HEK293T (cell line): ENCODE data around the gene MYO1A.

Source experiments
- CTCF ChIA-PET: fragments of 350-600 bp; formaldehyde crosslinking; extraction: SDS; loops from one replicate; lab custom pipeline; 2021; ENCODE audit warnings: antibody characterized with exemption, inconsistent platforms; lab: Yijun Ruan, JAX
- POLR2A ChIA-PET: fragments of 350-600 bp; formaldehyde crosslinking; extraction: SDS; loops from one replicate; lab custom pipeline; 2020; ENCODE audit warnings: antibody characterized with exemption, inconsistent platforms; lab: Yijun Ruan, JAX
- DNase-seq: peaks from one replicate; pipeline ENCODE4 v3.0.0; 2012; ENCODE audit warnings: mixed read lengths; ENCODE audit errors: extremely low spot score
- ARNT ChIP-seq: fragments of 450-650 bp; IDR thresholded peaks from 2 replicates; pipeline ENCODE4 v1.6.1; 2017; ENCODE audit warnings: mild to moderate bottlenecking
- BHLHE40 ChIP-seq: fragments of 450-650 bp; IDR thresholded peaks from 2 replicates; pipeline ENCODE4 v1.6.1; 2016; ENCODE audit warnings: mild to moderate bottlenecking, moderate library complexity, borderline replicate concordance
- CTBP1 ChIP-seq: fragments of 450-650 bp; IDR thresholded peaks from 2 replicates; pipeline ENCODE4 v1.6.1; 2016; ENCODE audit warnings: borderline replicate concordance
- ELF4 ChIP-seq: fragments of 450-650 bp; IDR thresholded peaks from 2 replicates; pipeline ENCODE4 v1.6.1; 2017; ENCODE audit warnings: antibody characterized with exemption
- FOXA1 ChIP-seq: fragments of 450-650 bp; IDR thresholded peaks from 2 replicates; pipeline ENCODE4 v1.6.1; 2016; ENCODE audit warnings: mild to moderate bottlenecking
- FOXK2 ChIP-seq: fragments of 450-650 bp; IDR thresholded peaks from 2 replicates; pipeline ENCODE4 v1.6.1; 2016; ENCODE audit warnings: mild to moderate bottlenecking
- FOXM1 ChIP-seq: fragments of 450-650 bp; IDR thresholded peaks from 2 replicates; pipeline ENCODE4 v1.6.1; 2017; ENCODE audit warnings: mild to moderate bottlenecking, borderline replicate concordance
- HDGF ChIP-seq: fragments of 450-650 bp; IDR thresholded peaks from 2 replicates; pipeline ENCODE4 v1.6.1; 2017; ENCODE audit warnings: antibody characterized with exemption, borderline replicate concordance
- L3MBTL2 ChIP-seq: fragments of 450-650 bp; conservative IDR thresholded peaks from 2 replicates; pipeline ENCODE4 v1.6.1; 2016; ENCODE audit warnings: mild to moderate bottlenecking
- LEF1 ChIP-seq: fragments of 450-650 bp; IDR thresholded peaks from 2 replicates; pipeline ENCODE4 v1.6.1; 2017; ENCODE audit warnings: mild to moderate bottlenecking, borderline replicate concordance
- NFRKB ChIP-seq: fragments of 450-650 bp; IDR thresholded peaks from 2 replicates; pipeline ENCODE4 v1.6.1; 2016; ENCODE audit warnings: mild to moderate bottlenecking, moderate library complexity
- SP1 ChIP-seq: fragments of 450-650 bp; IDR thresholded peaks from 2 replicates; pipeline ENCODE4 v1.6.1; 2017
- SUZ12 ChIP-seq: fragments of 450-650 bp; IDR thresholded peaks from 2 replicates; pipeline ENCODE4 v1.6.1; 2016; ENCODE audit warnings: mild to moderate bottlenecking
- TARDBP ChIP-seq: fragments of 450-650 bp; IDR thresholded peaks from 2 replicates; pipeline ENCODE4 v1.6.1; 2016
- ZNF384 ChIP-seq: fragments of 450-650 bp; IDR thresholded peaks from 2 replicates; pipeline ENCODE4 v1.6.1; 2016
- TF ChIP-seq, protein P1 (sequence below): fragments of 450-650 bp; IDR thresholded peaks from 2 replicates; pipeline ENCODE4 v1.6.1; 2016

The MYO1A gene

DNA sequence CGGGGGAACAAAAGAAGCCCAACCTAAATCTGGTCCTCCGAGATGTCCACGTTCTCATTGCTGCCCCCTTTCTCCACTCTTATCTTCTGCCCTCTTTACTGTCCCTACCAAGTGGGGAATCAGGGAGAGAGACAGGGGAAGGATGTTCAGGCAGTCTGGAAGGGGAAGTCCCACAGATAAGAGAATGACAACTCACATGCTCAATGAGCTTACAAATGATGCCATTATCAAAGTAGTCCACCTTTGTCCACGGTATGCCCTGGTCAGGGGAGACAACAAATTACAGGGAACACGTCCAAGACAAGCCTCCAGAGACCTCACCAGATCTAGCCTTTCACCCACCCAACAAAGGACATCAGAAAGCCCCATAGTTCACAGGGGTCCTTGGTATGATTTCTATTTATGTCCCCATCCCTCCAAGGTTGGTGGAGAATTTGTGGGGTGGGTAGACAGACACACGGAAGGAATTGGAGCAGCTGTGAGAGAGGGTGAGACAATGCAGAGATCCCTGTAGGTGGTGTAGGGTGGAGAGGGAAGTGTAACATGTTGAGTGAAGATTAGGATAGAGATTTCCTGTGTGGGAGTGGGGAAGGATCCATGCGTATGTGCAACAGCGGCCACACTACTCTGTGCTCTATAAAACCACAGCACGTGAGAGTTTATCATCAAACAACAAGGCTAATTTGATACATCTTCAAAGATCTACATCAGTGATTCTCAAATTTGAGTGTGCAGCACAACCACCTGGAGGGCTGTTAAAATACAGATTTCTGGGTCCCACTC lies 10.7 kb downstream of the MYO1A start:
- no peak for DNase-seq
- POLR2A ChIA-PET, result no interaction called here
- TF ChIP-seq ELF4 (no peak), L3MBTL2 (no peak), FOXA1 (no peak), TARDBP (no peak), CTBP1 (no peak), BHLHE40 (no peak), SP1 (no peak), FOXK2 (no peak), LEF1 (no peak), NFRKB (no peak), ARNT (no peak), SUZ12 (no peak)
- TF ChIP-seq, protein P1, sequence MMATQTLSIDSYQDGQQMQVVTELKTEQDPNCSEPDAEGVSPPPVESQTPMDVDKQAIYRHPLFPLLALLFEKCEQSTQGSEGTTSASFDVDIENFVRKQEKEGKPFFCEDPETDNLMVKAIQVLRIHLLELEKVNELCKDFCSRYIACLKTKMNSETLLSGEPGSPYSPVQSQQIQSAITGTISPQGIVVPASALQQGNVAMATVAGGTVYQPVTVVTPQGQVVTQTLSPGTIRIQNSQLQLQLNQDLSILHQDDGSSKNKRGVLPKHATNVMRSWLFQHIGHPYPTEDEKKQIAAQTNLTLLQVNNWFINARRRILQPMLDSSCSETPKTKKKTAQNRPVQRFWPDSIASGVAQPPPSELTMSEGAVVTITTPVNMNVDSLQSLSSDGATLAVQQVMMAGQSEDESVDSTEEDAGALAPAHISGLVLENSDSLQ, result no peak
- CTCF ChIA-PET, result no interaction called here

DNA sequence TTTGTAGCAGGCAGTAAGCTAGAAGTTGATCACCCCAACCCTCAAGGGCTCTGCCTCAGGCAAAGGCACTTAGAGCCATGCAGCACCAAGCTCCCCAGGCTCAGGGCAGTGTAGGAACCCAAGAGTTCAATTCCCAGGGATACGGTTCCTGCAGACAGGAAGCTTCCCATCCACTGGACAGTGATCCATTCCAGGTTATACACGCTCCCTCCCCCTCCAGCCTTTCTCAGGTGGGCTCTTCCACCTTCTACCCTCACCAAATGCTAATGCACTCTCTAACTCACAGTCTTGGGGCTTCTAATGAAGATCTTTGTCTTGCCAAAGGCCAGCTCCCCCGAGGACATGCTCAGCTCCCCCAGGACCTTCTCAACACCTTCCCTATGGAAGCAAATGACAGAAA lies 12.7 kb downstream of the MYO1A start:
- DNase-seq, result no peak
- TF ChIP-seq FOXK2, result no peak
- no peak for TF ChIP-seq HDGF
- no peak for TF ChIP-seq FOXA1
- TF ChIP-seq SP1, result no peak
- no peak for TF ChIP-seq LEF1
- TF ChIP-seq SUZ12, result no peak
- no peak for TF ChIP-seq TARDBP
- no peak for TF ChIP-seq NFRKB
- CTCF ChIA-PET, result no interaction called here
- POLR2A ChIA-PET, result interaction anchor here (1.4 kb wide), 1 partner anchor 13 kb away, joined by 3 read pairs; the partner anchor contains the start of gene MYO1A

DNA sequence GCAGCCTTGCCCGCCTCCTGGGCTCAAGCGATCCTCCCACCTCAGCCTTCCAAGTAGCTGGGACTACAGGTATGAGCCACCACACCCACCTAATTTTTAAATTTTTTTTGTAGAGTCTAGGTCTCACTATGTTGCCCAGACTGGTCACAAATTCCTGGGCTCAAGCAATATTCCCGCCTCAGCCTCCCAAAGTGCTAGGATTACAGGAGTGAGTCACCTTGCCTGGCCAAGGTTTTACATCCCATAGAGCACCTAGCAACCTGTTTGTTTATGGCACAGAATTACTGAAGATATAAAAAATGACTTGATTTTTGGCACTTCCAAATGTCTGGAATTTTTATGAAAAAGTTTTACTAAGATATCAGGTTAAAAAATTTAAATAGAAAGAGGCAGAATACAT lies 16.5 kb downstream of the MYO1A start:
- CTCF ChIA-PET, result no interaction called here
- TF ChIP-seq, protein P1, result no peak
- TF ChIP-seq FOXA1, result no peak
- no peak for TF ChIP-seq SP1
- no peak for TF ChIP-seq ELF4
- no peak for TF ChIP-seq HDGF
- no peak for TF ChIP-seq ARNT
- TF ChIP-seq NFRKB, result no peak
- no peak for TF ChIP-seq SUZ12
- DNase-seq, result no peak
- POLR2A ChIA-PET, result interaction anchor here (1.0 kb wide), 1 partner anchor 78 kb away, joined by 4 read pairs; the partner anchor contains the start of gene STAT6

DNA sequence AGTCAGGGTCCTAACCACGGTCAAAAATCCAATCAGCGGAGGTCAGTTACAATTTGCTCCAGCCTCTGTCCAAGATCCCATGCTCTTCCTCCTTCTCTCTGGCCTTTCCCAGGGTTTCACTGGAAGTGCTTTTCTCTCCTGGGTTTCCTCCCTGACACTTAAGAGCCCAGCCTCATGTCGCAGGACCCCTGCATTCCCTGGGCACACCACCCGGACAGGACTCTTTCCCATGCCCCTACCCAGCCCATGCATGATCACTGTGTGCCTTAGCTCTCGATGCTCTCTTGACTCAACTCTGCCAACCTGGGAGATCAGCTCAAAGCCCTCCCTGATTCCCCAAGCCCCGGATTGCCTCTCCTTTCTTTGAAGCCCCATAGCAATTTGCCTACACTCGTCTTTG lies 18.1 kb downstream of the MYO1A start:
- DNase-seq, result no peak
- no peak for TF ChIP-seq NFRKB
- no peak for TF ChIP-seq TARDBP
- no peak for TF ChIP-seq LEF1
- CTCF ChIA-PET, result interaction anchor here (1.2 to 1.5 kb wide), 3 partner anchors 23 to 60 kb away, joined by 3 to 5 read pairs (median 3); no protein-coding TSS in a partner anchor
- POLR2A ChIA-PET, result interaction anchor here (0.9 kb wide), 1 partner anchor 80 kb away, joined by 4 read pairs; the partner anchor contains the start of gene STAT6

DNA sequence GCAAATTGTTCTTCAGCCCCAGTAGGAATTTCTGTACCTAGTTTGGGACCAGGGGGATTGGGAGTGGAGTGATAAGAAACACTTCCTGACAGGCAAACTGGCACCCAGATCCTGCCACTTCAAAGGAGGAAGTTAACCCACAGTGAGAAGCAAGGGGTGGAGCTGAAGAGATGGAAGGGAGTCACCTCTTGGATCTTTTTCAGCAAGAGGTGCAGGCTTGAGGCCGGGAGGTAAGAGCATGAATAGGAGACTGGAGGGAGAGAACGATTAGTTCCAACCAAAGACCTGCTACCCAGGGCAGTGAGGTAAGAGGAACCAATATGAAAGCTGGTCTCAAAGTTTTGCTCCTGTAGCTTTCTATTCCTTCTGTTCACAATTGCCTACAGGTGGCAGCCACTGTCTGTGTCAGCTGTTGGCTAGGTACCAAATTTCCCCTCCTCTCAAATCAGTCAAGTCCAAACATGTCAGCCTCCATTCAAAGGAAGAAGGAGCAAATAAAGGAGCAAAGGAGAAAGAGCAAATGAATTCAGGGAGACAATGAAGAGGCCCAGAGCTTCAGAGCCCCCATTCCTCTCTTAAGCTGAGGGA lies 18.7 kb downstream of the MYO1A start:
- no peak for TF ChIP-seq FOXK2
- TF ChIP-seq ZNF384, result no peak
- TF ChIP-seq ELF4, result no peak
- no peak for TF ChIP-seq BHLHE40
- TF ChIP-seq, protein P1, result no peak
- TF ChIP-seq TARDBP, result no peak
- no peak for TF ChIP-seq CTBP1
- no peak for TF ChIP-seq L3MBTL2
- no peak for TF ChIP-seq HDGF
- no peak for TF ChIP-seq SUZ12
- TF ChIP-seq LEF1, result no peak
- TF ChIP-seq NFRKB, result no peak
- TF ChIP-seq FOXA1, result no peak
- TF ChIP-seq SP1, result no peak
- TF ChIP-seq FOXM1, result no peak
- TF ChIP-seq ARNT, result no peak
- no peak for DNase-seq
- CTCF ChIA-PET, result interaction anchor here (1.2 to 1.5 kb wide), 3 partner anchors 22 to 61 kb away, joined by 3 to 5 read pairs (median 3); no protein-coding TSS in a partner anchor
- POLR2A ChIA-PET, result interaction anchor here (0.9 kb wide), 1 partner anchor 80 kb away, joined by 4 read pairs; the partner anchor contains the start of gene STAT6

DNA sequence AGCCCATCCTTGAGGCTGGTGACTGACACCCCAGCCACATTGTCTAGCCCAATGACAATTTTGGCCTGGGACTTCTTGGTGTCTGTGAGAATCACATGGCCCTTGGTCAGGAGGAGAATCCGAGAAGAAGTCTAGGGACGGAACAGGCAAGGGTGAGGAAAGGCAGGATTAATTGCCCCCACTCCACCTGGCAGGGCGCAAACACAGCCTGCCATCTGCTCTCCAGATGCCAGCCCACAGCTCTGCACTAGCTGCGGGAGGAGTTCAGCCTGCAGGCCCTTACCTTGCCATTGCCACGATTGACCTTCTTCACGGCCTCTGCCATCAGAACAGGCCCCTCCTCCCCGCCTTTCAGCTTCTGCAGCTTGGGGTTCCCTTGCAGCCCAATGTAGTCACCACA lies 20.5 kb downstream of the MYO1A start:
- POLR2A ChIA-PET, result no interaction called here
- CTCF ChIA-PET, result no interaction called here
- no peak for TF ChIP-seq FOXM1
- TF ChIP-seq L3MBTL2, result no peak
- no peak for TF ChIP-seq ZNF384
- no peak for TF ChIP-seq FOXA1
- no peak for TF ChIP-seq TARDBP
- TF ChIP-seq LEF1, result no peak
- TF ChIP-seq ARNT, result no peak
- no peak for TF ChIP-seq NFRKB
- TF ChIP-seq CTBP1, result no peak
- no peak for TF ChIP-seq SUZ12
- TF ChIP-seq BHLHE40, result no peak
- no peak for TF ChIP-seq HDGF
- TF ChIP-seq, protein P1, result no peak
- no peak for DNase-seq
